Astrocyte (in vitro differentiated cells and primary cell): Measurements from ENCODE around the gene FBXL7.

Experiments used
- EZH2 ChIP-seq: IDR thresholded peaks from 2 replicates; pipeline ENCODE4 v1.6.1; 2012; ENCODE audit warnings: mild to moderate bottlenecking, low read length, inconsistent platforms; ENCODE audit not compliant: insufficient read depth
- TF ChIP-seq, protein P1 (sequence below): IDR thresholded peaks from 2 replicates; pipeline ENCODE4 v1.5.1; 2011; ENCODE audit warnings: low read depth, mild to moderate bottlenecking, inconsistent platforms, low read length, moderate library complexity; ENCODE audit not compliant: insufficient read depth

DNA sequence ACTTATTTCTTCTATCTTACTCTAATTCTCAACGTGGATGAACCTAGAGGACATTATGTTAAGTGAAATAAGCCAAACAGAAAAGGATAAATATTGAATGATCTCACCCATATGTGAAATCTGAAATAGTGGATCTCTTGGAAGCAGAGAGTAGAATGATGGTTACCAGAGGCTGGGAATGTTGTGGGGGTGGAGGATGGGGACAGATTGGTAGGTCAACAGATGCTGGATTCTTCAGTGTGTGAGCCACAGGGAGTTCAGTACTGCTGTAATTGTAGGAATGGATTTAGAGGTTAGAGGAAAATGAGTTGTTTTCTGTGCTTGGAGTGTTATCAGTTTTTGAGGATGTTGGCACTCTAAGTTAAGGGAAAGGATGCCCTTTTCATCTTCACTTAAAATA, 190.6 kb downstream of the FBXL7 start:
- TF ChIP-seq EZH2 = no peak
- TF ChIP-seq, protein P1, sequence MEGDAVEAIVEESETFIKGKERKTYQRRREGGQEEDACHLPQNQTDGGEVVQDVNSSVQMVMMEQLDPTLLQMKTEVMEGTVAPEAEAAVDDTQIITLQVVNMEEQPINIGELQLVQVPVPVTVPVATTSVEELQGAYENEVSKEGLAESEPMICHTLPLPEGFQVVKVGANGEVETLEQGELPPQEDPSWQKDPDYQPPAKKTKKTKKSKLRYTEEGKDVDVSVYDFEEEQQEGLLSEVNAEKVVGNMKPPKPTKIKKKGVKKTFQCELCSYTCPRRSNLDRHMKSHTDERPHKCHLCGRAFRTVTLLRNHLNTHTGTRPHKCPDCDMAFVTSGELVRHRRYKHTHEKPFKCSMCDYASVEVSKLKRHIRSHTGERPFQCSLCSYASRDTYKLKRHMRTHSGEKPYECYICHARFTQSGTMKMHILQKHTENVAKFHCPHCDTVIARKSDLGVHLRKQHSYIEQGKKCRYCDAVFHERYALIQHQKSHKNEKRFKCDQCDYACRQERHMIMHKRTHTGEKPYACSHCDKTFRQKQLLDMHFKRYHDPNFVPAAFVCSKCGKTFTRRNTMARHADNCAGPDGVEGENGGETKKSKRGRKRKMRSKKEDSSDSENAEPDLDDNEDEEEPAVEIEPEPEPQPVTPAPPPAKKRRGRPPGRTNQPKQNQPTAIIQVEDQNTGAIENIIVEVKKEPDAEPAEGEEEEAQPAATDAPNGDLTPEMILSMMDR = no peak
